Prostate gland (tissue), 2 donors: ENCODE measurements around the gene ZKSCAN8. TPM values are rescaled to one million over a fixed set of nuclear protein-coding genes. Genes with fewer than 3 reads are reported as not detected.
A peak's percentile ranks its signal among the peaks of the same experiment; 100 is the strongest.

Source experiments
- DNase-seq: peaks from one replicate; pipeline ENCODE4 v3.0.0-alpha.2; 2019; ENCODE audit warnings: low spot score
- H3K27ac ChIP-seq, 2 donors: fragments of 200-600 bp; sonication (generic); 2 replicates each; pipeline ENCODE4 v1.5.1; 2017 to 2019
- H3K27me3 ChIP-seq: fragments of 200-600 bp; sonication (generic); replicated peaks from 2 replicates; pipeline ENCODE4 v1.5.1; 2019; ENCODE audit not compliant: insufficient read depth
- H3K36me3 ChIP-seq, 2 donors: fragments of 200-600 bp; sonication (generic); 1 replicate in 1 of 2; 2 replicates in 1 of 2; pipeline versions ENCODE4 v1.5.1 to v1.8.1; 2017 to 2019
- H3K4me1 ChIP-seq: fragments of 200-600 bp; sonication (generic); replicated peaks from 2 replicates; pipeline ENCODE4 v1.5.1; 2019
- H3K4me3 ChIP-seq, 2 donors: fragments of 200-600 bp; sonication (generic); 2 replicates each; pipeline ENCODE4 v1.5.1; 2017 to 2019
- H3K9me3 ChIP-seq: fragments of 200-600 bp; sonication (generic); 2 replicates; pipeline ENCODE4 v1.5.1; 2017
- CTCF ChIP-seq, 4 experiments: fragments of 200-600 bp in 2 of 4; fragments of 450-650 bp in 2 of 4; sonication (generic) in 2 of 4; IDR thresholded peaks; 1 replicate in 3 of 4; 2 replicates in 1 of 4; pipeline ENCODE4 v1.5.1; 2016 to 2019; ENCODE audit warnings: antibody characterized with exemption in 4 of 4, mild to moderate bottlenecking in 2 of 4, moderate library complexity in 2 of 4
- POLR2A ChIP-seq: fragments of 450-650 bp; IDR thresholded peaks from one replicate; pipeline ENCODE4 v1.6.1; 2016; ENCODE audit warnings: antibody characterized with exemption, mild to moderate bottlenecking
- POLR2AphosphoS5 ChIP-seq: sonication (generic); formaldehyde crosslinking; IDR thresholded peaks from one replicate; pipeline ENCODE4 v1.6.1; 2017; ENCODE audit warnings: antibody characterized with exemption
- whole genome bisulfite sequencing: methylation state at CpG from one replicate; pipeline ENCODE4 v1.1.5; 2018; 5-methylcytosine and 5-hydroxymethylcytosine counted together
- intact Hi-C: fragments of 100-400 bp; cut with DNase I; formaldehyde crosslinking; loops from one replicate; pipeline ENCODE4 v1.14.2; 2022
- total RNA-seq, 2 donors: library from RNA; depleted of rRNA; stranded (reverse); fragments of >200 nt; gene quantifications; one replicate each; pipeline ENCODE4 v1.1.0, GENCODE V29; 2016

Gene ZKSCAN8
- total RNA-seq, 2 donors from 2014 or later, result 20.5 to 39.4 TPM

DNA sequence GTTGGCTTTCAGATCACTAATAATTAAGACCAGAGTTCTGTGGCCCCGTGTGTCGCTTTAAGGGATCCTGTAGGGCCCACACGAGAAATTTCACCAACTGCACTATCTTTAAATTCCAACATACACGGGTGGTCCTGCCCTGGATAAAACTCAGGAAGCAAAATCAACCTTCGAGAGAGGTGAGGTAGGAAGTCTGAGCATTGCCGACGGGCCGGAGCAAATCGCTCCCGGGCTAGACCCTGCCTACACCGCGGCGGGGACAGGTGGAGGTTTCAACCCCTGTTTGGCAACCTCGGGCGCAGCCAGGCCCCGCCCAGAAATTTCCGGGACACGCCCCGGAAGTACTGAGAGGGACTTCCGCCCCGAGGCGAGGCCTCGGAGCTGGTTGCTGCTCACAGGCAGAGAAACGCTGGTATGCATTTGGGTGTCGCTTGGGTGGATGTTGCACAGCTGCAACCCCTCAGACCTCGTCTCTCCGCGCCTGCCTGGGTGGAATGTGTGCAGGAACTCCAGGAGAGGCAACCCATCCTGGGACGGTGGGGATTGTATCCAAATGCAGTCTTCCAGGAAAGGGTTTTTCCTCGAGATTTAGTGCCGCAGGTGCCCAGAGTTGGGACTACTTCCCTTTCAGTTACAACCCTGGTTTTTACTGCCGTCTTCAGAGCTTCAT, 19.9 kb downstream of the ZKSCAN8 start:
- intact Hi-C loops, result no loop called here
- no peaks in the 10 kb centered on the region for H3K36me3 ChIP-seq
- peak; percentile 13 for DNase-seq

DNA sequence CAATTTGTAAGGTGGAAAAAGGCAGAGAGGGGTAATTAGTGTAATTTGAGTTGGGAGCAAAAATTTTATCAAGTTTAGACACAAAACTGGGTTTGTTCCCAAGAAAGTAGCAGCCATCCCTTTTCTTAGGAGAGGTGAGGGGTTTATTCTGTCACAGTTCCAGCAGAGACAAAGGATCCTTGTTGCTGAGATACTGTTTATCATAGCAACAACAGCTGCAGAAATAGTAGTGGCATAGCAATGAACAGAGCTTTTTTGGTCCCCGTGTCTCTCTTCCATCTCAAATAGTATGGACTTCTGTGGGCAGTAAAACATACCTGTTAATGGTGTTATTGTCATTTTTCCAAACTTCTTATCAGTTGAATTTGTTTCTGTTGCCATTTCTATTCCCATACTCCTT, 23.9 kb downstream of the ZKSCAN8 start:
- DNase-seq, result no peak
- Histone ChIP-seq H3K9me3 (no peaks in the 10 kb centered on the region), H3K27me3 (no peaks in the 10 kb centered on the region), H3K36me3 (no peaks in the 10 kb centered on the region), H3K4me3 (no peak overlapping the region), H3K27ac (no peak overlapping the region), H3K4me1 (no peaks in the 10 kb centered on the region)
- intact Hi-C loops, result no loop called here
- WGBS, result 50% methylated on average over 1 of the region's 1 CpG
- TF ChIP-seq POLR2A, result no peak
- TF ChIP-seq POLR2AphosphoS5, result no peak
- TF ChIP-seq CTCF (IDR thresholded peaks at IDR 0.05), result no peak

More for the DNA sequence above, 19.9 kb downstream of the ZKSCAN8 start:
- Histone ChIP-seq H3K9me3 (no peaks in the 10 kb centered on the region), H3K4me3 (peak overlapping the region; percentile 32 to 37), H3K4me1 (no peaks in the 10 kb centered on the region), H3K27ac (no peak overlapping the region), H3K27me3 (no peaks in the 10 kb centered on the region)
- WGBS, result 7% methylated on average over 31 of the region's 32 CpGs
- TF ChIP-seq POLR2AphosphoS5 (peak; percentile 38), POLR2A (no peak)

DNA sequence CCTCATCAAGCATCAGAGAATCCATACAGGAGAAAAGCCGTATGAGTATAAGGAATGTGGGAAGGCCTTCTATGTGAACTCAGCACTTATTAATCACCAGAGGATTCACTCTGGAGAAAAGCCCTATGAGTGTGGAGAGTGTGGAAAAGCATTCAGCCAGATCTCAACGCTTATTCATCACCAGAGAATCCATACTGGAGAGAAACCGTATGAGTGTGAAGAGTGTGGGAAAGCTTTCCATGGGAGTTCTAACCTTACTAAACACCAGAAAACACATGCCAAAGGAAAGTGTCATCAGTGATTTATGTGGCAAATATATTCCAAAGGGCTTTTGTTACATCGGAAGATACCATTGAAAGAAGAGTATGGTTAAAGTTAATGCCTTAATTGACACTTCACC, 25.4 kb downstream of the ZKSCAN8 start:
- Histone ChIP-seq H3K36me3 (no peaks in the 10 kb centered on the region), H3K9me3 (no peaks in the 10 kb centered on the region), H3K27me3 (no peaks in the 10 kb centered on the region), H3K27ac (no peak overlapping the region), H3K4me1 (no peaks in the 10 kb centered on the region), H3K4me3 (no peak overlapping the region)
- DNase-seq, result no peak
- TF ChIP-seq POLR2A, result no peak
- TF ChIP-seq POLR2AphosphoS5, result no peak
- no peak for TF ChIP-seq CTCF (IDR thresholded peaks at IDR 0.05)
- intact Hi-C loops, result no loop called here
- WGBS, result 89% methylated on average over 4 of the region's 4 CpGs

DNA sequence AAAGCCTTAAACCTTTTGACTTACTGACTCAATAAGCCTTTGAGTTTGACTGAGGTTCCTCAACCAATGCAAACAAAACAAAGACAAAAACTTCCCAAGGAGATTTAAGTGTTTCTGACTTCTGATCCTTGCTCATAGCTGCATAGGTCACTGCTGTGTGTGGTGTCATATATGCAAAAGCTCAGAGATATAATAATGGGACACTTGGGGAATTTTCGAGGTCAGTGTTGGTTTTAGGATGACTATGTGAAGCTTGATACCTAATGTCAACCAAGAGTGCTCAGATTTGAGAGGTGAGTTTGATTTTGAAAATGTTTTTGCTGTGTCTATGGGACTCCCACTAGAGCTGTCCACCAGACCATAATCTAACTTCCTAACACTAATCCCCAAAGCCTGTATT, 26.2 kb downstream of the ZKSCAN8 start:
- WGBS, result 85% methylated on average over 1 of the region's 1 CpG
- H3K36me3 ChIP-seq, result no peaks in the 10 kb centered on the region
- no peaks in the 10 kb centered on the region for H3K27me3 ChIP-seq
- TF ChIP-seq POLR2AphosphoS5 (no peak), CTCF (IDR thresholded peaks at IDR 0.05) (no peak), POLR2A (no peak)
- H3K4me1 ChIP-seq, result no peaks in the 10 kb centered on the region
- intact Hi-C loops, result no loop called here
- no peak for DNase-seq
- H3K4me3 ChIP-seq, result no peak overlapping the region
- H3K9me3 ChIP-seq, result no peaks in the 10 kb centered on the region
- H3K27ac ChIP-seq, result no peak overlapping the region

- Histone ChIP-seq H3K27me3 (no peaks in the 10 kb centered on the region), H3K27ac (no peak overlapping the region), H3K4me3 (no peak overlapping the region), H3K36me3 (no peaks in the 10 kb centered on the region), H3K9me3 (no peaks in the 10 kb centered on the region), H3K4me1 (no peaks in the 10 kb centered on the region)
- TF ChIP-seq CTCF (IDR thresholded peaks at IDR 0.05) (no peak), POLR2A (no peak), POLR2AphosphoS5 (no peak)
- WGBS, result 70% methylated on average over 2 of the region's 2 CpGs
- intact Hi-C loops, result no loop called here
- DNase-seq, result no peak
These were observed 29.6 kb downstream of the ZKSCAN8 start for GRCh38 chr6:28171271-28171670.
